ENCODE results near the gene NMU.

GRCh38 chr4:55604996-55605395, 31.1 kb downstream of the NMU start:
- TF ChIP-seq NR3C1 (CRISPR knock-in tag; IDR thresholded peaks at IDR 0.05) (no peak), HDAC6 (IDR thresholded peaks at IDR 0.05; ENCODE audit: low read depth, low read length) (no peak), RFX5 (IDR thresholded peaks at IDR 0.05; ENCODE audit: low read depth, low read length) (no peak), POLR2AphosphoS5 (IDR thresholded peaks at IDR 0.05; ENCODE audit: control insufficient read depth, insufficient read depth, low read depth, low read length) (no peak), ZNF707 (CRISPR knock-in tag; conservative IDR thresholded peaks at IDR 0.05) (no peak)
- TF ChIP-seq, protein P1, sequence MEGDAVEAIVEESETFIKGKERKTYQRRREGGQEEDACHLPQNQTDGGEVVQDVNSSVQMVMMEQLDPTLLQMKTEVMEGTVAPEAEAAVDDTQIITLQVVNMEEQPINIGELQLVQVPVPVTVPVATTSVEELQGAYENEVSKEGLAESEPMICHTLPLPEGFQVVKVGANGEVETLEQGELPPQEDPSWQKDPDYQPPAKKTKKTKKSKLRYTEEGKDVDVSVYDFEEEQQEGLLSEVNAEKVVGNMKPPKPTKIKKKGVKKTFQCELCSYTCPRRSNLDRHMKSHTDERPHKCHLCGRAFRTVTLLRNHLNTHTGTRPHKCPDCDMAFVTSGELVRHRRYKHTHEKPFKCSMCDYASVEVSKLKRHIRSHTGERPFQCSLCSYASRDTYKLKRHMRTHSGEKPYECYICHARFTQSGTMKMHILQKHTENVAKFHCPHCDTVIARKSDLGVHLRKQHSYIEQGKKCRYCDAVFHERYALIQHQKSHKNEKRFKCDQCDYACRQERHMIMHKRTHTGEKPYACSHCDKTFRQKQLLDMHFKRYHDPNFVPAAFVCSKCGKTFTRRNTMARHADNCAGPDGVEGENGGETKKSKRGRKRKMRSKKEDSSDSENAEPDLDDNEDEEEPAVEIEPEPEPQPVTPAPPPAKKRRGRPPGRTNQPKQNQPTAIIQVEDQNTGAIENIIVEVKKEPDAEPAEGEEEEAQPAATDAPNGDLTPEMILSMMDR (IDR thresholded peaks at IDR 0.05 in 2 of 3, conservative IDR thresholded peaks at IDR 0.05 in 1 of 3; ENCODE audit: insufficient read depth in 2 of 3, low read depth in 1 of 3, low read length in 3 of 3), result no peak

Data from K562 (cell line).